Prostate gland (tissue), 2 donors: Measurements from ENCODE around the gene DNAJC3.

ENCODE experiments used
- POLR2A ChIP-seq: fragments of 450-650 bp; IDR thresholded peaks from one replicate; pipeline ENCODE4 v1.6.1; 2016; ENCODE audit warnings: antibody characterized with exemption, mild to moderate bottlenecking
- POLR2AphosphoS5 ChIP-seq: sonication (generic); formaldehyde crosslinking; IDR thresholded peaks from one replicate; pipeline ENCODE4 v1.6.1; 2017; ENCODE audit warnings: antibody characterized with exemption
- TF ChIP-seq, protein P1 (sequence below), 4 experiments: fragments of 200-600 bp in 2 of 4; fragments of 450-650 bp in 2 of 4; sonication (generic) in 2 of 4; IDR thresholded peaks; 1 replicate in 3 of 4; 2 replicates in 1 of 4; pipeline ENCODE4 v1.5.1; 2016 to 2019; ENCODE audit warnings: antibody characterized with exemption in 4 of 4, mild to moderate bottlenecking in 2 of 4, moderate library complexity in 2 of 4

DNA sequence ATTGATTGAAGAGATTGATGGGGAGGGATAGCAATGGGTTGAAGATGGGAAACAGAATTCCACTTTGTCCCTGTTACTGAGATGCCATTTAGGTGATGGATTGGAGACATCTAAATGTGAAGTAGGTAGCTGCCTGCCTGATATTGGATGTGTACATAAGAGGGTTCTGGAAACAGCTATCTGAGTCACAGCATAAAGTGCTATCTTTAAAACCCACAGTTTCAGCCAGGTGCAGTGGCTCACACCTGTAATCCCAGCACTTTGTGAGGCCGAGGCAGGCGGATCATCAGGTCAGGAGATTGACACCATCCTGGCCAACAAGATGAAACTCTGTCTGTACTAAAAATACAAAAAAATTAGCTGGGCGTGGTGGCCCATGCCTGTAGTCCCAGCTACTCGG is 72.6 kb downstream of the DNAJC3 start:
- TF ChIP-seq, protein P1, sequence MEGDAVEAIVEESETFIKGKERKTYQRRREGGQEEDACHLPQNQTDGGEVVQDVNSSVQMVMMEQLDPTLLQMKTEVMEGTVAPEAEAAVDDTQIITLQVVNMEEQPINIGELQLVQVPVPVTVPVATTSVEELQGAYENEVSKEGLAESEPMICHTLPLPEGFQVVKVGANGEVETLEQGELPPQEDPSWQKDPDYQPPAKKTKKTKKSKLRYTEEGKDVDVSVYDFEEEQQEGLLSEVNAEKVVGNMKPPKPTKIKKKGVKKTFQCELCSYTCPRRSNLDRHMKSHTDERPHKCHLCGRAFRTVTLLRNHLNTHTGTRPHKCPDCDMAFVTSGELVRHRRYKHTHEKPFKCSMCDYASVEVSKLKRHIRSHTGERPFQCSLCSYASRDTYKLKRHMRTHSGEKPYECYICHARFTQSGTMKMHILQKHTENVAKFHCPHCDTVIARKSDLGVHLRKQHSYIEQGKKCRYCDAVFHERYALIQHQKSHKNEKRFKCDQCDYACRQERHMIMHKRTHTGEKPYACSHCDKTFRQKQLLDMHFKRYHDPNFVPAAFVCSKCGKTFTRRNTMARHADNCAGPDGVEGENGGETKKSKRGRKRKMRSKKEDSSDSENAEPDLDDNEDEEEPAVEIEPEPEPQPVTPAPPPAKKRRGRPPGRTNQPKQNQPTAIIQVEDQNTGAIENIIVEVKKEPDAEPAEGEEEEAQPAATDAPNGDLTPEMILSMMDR (IDR thresholded peaks at IDR 0.05), result no peak
- no peak for TF ChIP-seq POLR2AphosphoS5
- no peak for TF ChIP-seq POLR2A
